LHCN-M2 (cell line): Measurements from ENCODE around the gene MAGI1. TPM values are rescaled to one million over a fixed set of nuclear protein-coding genes. Genes with fewer than 3 reads are reported as not detected.

Experiments used
- DNase-seq: peaks from one replicate; pipeline ENCODE4 v3.0.0-alpha.2; 2012; ENCODE audit warnings: low read depth
- total RNA-seq: library from RNA; depleted of rRNA; stranded (reverse); fragments of >200 nt; gene quantifications from 2 replicates; pipeline ENCODE4 v1.2.3, GENCODE V29; 2014

Gene MAGI1
- total RNA-seq, 1 experiment from 2014 or later, result 5.5 TPM

- no peak for DNase-seq
These were observed 441.3 kb downstream of the MAGI1 start for GRCh38 chr3:65597226-65597951.

GRCh38 chr3:65596571-65597225 lies 442.0 kb downstream of the MAGI1 start:
- DNase-seq, result no peak

- no peak for DNase-seq
These were observed 442.8 kb downstream of the MAGI1 start for GRCh38 chr3:65596029-65596300.

GRCh38 chr3:65595222-65596028 lies 443.3 kb downstream of the MAGI1 start:
- no peak for DNase-seq

GRCh38 chr3:65593780-65594752 lies 444.7 kb downstream of the MAGI1 start:
- no peak for DNase-seq

GRCh38 chr3:65591313-65591712 lies 447.4 kb downstream of the MAGI1 start:
- DNase-seq, result no peak

GRCh38 chr3:65588884-65589283 lies 449.8 kb downstream of the MAGI1 start:
- no peak for DNase-seq

GRCh38 chr3:65587650-65588439 lies 450.9 kb downstream of the MAGI1 start:
- DNase-seq, result no peak

- no peak for DNase-seq
These were observed 453.8 kb downstream of the MAGI1 start for GRCh38 chr3:65584913-65585312.

- no peak for DNase-seq
These were observed 454.7 kb downstream of the MAGI1 start for GRCh38 chr3:65584002-65584401.

GRCh38 chr3:65583188-65583587 lies 455.5 kb downstream of the MAGI1 start:
- DNase-seq, result no peak

- DNase-seq, result no peak
These were observed 456.6 kb downstream of the MAGI1 start for GRCh38 chr3:65582012-65582717.

- DNase-seq, result no peak
These were observed 457.4 kb downstream of the MAGI1 start for GRCh38 chr3:65581313-65581712.

- DNase-seq, result no peak
These were observed 459.9 kb downstream of the MAGI1 start for GRCh38 chr3:65578861-65579260.

GRCh38 chr3:65577843-65578430 lies 460.8 kb downstream of the MAGI1 start:
- no peak for DNase-seq

- DNase-seq, result peak; percentile 19
These were observed 461.8 kb downstream of the MAGI1 start for GRCh38 chr3:65576966-65577365.

- no peak for DNase-seq
These were observed 462.5 kb downstream of the MAGI1 start for GRCh38 chr3:65576228-65576627.

GRCh38 chr3:65575376-65575840 lies 463.3 kb downstream of the MAGI1 start:
- peak; percentile 54 for DNase-seq

GRCh38 chr3:65573548-65574116 lies 465.1 kb downstream of the MAGI1 start:
- DNase-seq, result no peak
